WTC11 (cell line): ENCODE results near the gene TTC39A. TPM values are rescaled to one million over a fixed set of nuclear protein-coding genes. Genes with fewer than 3 reads are reported as not detected.

Experiments
- ATAC-seq: fragments of 200-7000 bp; cut with Tn5 transposase; 2 replicates; pipeline ENCODE4 v1.10.0; 2021; ENCODE audit warnings: mild to moderate bottlenecking, moderate library complexity
- CTCF ChIA-PET: fragments of 300-600 bp; sonication (Branson Sonifier 250); formaldehyde crosslinking; loops from one replicate; lab custom pipeline; 2021; ENCODE audit warnings: antibody characterized with exemption; lab: Charles Lee
- POLR2A ChIA-PET: fragments of 350-600 bp; sonication (Branson Sonifier 250); formaldehyde crosslinking; loops from one replicate; lab custom pipeline; 2021; ENCODE audit warnings: antibody characterized with exemption; lab: Charles Lee
- DNase-seq: peaks from one replicate; pipeline ENCODE4 v3.0.0; 2021; ENCODE audit warnings: low spot score
- H3K27ac Mint-ChIP-seq: 2 replicates; pipeline ENCODE4 v1.8.0; 2021; ENCODE audit warnings: mixed read lengths
- H3K27me3 Mint-ChIP-seq: 2 replicates; pipeline ENCODE4 v1.8.0; 2021; ENCODE audit warnings: low read depth, mild to moderate bottlenecking, moderate library complexity, mixed read lengths
- H3K36me3 Mint-ChIP-seq: 2 replicates; pipeline ENCODE4 v1.8.0; 2021; ENCODE audit warnings: mixed read lengths
- H3K4me1 Mint-ChIP-seq: 2 replicates; pipeline ENCODE4 v1.8.0; 2022; ENCODE audit warnings: mixed read lengths
- H3K4me3 Mint-ChIP-seq: 2 replicates; pipeline ENCODE4 v1.8.0; 2021; ENCODE audit warnings: mild to moderate bottlenecking, moderate library complexity, mixed read lengths
- H3K9me3 Mint-ChIP-seq: 2 replicates; pipeline ENCODE4 v1.8.0; 2021; ENCODE audit warnings: mixed read lengths
- CREM ChIP-seq: sonication (generic); formaldehyde crosslinking; IDR thresholded peaks from 2 replicates; pipeline ENCODE4 v1.8.1; 2022; ENCODE audit warnings: mild to moderate bottlenecking, missing genetic modification reagents, moderate library complexity
- ESRRA ChIP-seq: sonication (generic); formaldehyde crosslinking; IDR thresholded peaks from 2 replicates; pipeline ENCODE4 v1.8.1; 2022; ENCODE audit warnings: mild to moderate bottlenecking, missing genetic modification reagents, borderline replicate concordance
- JAZF1 ChIP-seq: fragments of 250-450 bp; sonication (Bioruptor Pico); IDR thresholded peaks from 2 replicates; pipeline ENCODE4 v1.9.0; 2021; ENCODE audit warnings: moderate library complexity, mild to moderate bottlenecking, inconsistent platforms
- MXD4 ChIP-seq: fragments of 250-450 bp; sonication (Bioruptor Pico); IDR thresholded peaks from 2 replicates; pipeline ENCODE4 v1.8.0; 2021; ENCODE audit warnings: mild to moderate bottlenecking, moderate library complexity, borderline replicate concordance
- MYBL2 ChIP-seq: sonication (generic); formaldehyde crosslinking; IDR thresholded peaks from 2 replicates; pipeline ENCODE4 v1.8.1; 2023; ENCODE audit warnings: mild to moderate bottlenecking, moderate library complexity, missing genetic modification reagents
- NFYB ChIP-seq: sonication (generic); formaldehyde crosslinking; conservative IDR thresholded peaks from 2 replicates; pipeline ENCODE4 v1.8.0; 2022; ENCODE audit warnings: low read depth, missing genetic modification reagents
- NR1H2 ChIP-seq: sonication (generic); formaldehyde crosslinking; IDR thresholded peaks from 2 replicates; pipeline ENCODE4 v1.9.0; 2021; ENCODE audit warnings: mild to moderate bottlenecking, moderate library complexity, missing genetic modification reagents
- NR3C1 ChIP-seq: sonication (generic); formaldehyde crosslinking; conservative IDR thresholded peaks from 2 replicates; pipeline ENCODE4 v1.8.1; 2023; ENCODE audit warnings: low read depth, mild to moderate bottlenecking, missing genetic modification reagents
- RORB ChIP-seq: fragments of 250-450 bp; sonication (Bioruptor Pico); IDR thresholded peaks from 2 replicates; pipeline ENCODE4 v1.9.0; 2021; ENCODE audit warnings: mild to moderate bottlenecking
- SMAD4 ChIP-seq: sonication (generic); formaldehyde crosslinking; IDR thresholded peaks from 2 replicates; pipeline ENCODE4 v1.8.0; 2022; ENCODE audit warnings: mild to moderate bottlenecking, missing genetic modification reagents
- SOX15 ChIP-seq: fragments of 250-450 bp; sonication (Bioruptor Pico); IDR thresholded peaks from 2 replicates; pipeline ENCODE4 v1.9.0; 2021; ENCODE audit warnings: mild to moderate bottlenecking
- TCF7 ChIP-seq: sonication (generic); formaldehyde crosslinking; IDR thresholded peaks from 2 replicates; pipeline ENCODE4 v1.8.0; 2022; ENCODE audit warnings: mild to moderate bottlenecking, low read depth, missing genetic modification reagents, moderate library complexity
- ZBTB21 ChIP-seq: sonication (generic); formaldehyde crosslinking; IDR thresholded peaks from 2 replicates; pipeline ENCODE4 v1.8.1; 2023; ENCODE audit warnings: mild to moderate bottlenecking, missing genetic modification reagents, borderline replicate concordance
- ZNF263 ChIP-seq: sonication (generic); formaldehyde crosslinking; IDR thresholded peaks from 2 replicates; pipeline ENCODE4 v1.8.1; 2022; ENCODE audit warnings: low read depth, mild to moderate bottlenecking, moderate library complexity, missing genetic modification reagents
- ZNF396 ChIP-seq: fragments of 250-450 bp; sonication (Bioruptor Pico); IDR thresholded peaks from 2 replicates; pipeline ENCODE4 v1.8.0; 2021; ENCODE audit warnings: mild to moderate bottlenecking, moderate library complexity, borderline replicate concordance
- total RNA-seq: library from RNA; stranded (reverse); gene quantifications from 3 replicates; pipeline ENCODE4 v1.2.3, GENCODE V29; 2021
- TF ChIP-seq, protein P1 (sequence below): fragments of 250-450 bp; sonication (Bioruptor Pico); conservative IDR thresholded peaks from 2 replicates; pipeline ENCODE4 v1.9.0; 2021; ENCODE audit warnings: mild to moderate bottlenecking
- TF ChIP-seq, protein P2 (sequence below): sonication (generic); formaldehyde crosslinking; IDR thresholded peaks from 2 replicates; pipeline ENCODE4 v1.8.1; 2022; ENCODE audit warnings: low read depth, mild to moderate bottlenecking, moderate library complexity, missing genetic modification reagents, borderline replicate concordance
- TF ChIP-seq, protein P3 (sequence below): sonication (generic); formaldehyde crosslinking; IDR thresholded peaks from 2 replicates; pipeline ENCODE4 v1.8.0; 2023; ENCODE audit warnings: mild to moderate bottlenecking, missing genetic modification reagents
- TF ChIP-seq, protein P4 (sequence below): sonication (generic); formaldehyde crosslinking; IDR thresholded peaks from 2 replicates; pipeline ENCODE4 v1.8.0; 2022; ENCODE audit warnings: mild to moderate bottlenecking, missing genetic modification reagents
- TF ChIP-seq, protein P5 (sequence below): sonication (generic); formaldehyde crosslinking; IDR thresholded peaks from 2 replicates; pipeline ENCODE4 v1.8.1; 2023; ENCODE audit warnings: mild to moderate bottlenecking, missing genetic modification reagents

TTC39A gene
- total RNA-seq, 1 experiment from 2014 or later = 3.4 TPM

DNA sequence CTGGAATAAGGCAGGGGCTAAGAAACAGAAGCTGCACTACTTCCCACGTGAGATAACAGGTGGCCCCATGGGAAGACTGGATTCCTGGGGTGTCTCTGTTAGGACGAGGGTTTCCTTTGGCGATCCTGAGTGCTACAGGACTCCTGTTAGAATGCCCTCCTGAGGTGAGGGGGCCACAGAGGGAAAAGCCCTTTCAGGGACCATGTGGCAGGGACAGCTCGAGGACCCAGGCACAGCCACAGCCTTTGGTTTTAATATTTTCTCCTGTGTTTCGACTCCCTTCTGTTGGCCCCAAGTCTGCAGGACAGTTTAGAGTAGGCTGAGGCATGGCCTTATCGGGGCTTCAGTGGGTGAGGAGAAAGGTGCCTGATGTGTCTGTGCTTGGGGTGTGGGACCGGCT is 12.6 kb downstream of the TTC39A start:
- POLR2A ChIA-PET = no interaction called here
- Mint-ChIP-seq H3K27ac (no peak overlapping the region), H3K4me3 (no peak overlapping the region), H3K4me1 (peaks cover 14% of the 10 kb centered on the region), H3K27me3 (no peaks in the 10 kb centered on the region; the same call in 1 of the 2 replicates), H3K36me3 (no peaks in the 10 kb centered on the region), H3K9me3 (no peaks in the 10 kb centered on the region)
- CTCF ChIA-PET = interaction anchor here (1.3 to 2.1 kb wide), 2 partner anchors 21 to 28 kb away, joined by 4 to 9 read pairs; no protein-coding TSS in a partner anchor
- no peak for DNase-seq
- no peak for ATAC-seq
- TF ChIP-seq, protein P1, sequence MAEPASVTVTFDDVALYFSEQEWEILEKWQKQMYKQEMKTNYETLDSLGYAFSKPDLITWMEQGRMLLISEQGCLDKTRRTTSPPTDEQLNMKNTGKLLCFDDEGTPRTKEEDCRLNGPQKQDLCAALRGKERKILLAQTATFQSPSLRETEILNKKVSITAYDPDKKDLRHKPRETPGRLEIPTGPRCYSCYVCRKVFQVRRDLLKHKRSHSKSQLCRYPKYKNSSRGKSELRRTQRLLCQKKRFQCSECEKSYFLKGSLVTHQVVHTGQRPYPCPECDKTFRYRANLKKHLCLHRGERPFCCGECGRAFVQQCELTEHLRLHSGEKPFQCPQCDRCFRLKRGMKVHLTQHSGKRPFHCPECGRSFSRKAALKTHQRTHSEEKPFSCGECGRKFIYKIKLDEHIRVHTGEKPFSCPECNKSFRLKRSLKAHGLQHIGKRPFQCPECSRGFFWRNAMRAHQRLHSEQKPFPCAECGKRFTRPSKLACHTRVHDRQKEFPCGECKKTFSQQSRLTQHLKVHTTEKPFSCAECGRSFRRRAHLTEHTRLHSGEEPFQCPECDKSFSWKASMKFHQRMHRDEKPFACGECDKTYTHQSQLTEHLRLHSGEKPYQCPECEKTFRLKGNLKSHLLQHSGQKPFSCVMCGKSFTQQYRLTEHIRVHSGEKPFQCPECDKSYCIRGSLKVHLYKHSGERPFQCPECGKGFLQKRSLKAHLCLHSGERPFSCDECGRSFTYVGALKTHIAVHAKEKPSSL (CRISPR knock-in tag) = no peak
- TF ChIP-seq JAZF1 (CRISPR knock-in tag) (no peak), CREM (CRISPR knock-in tag) (no peak), ZBTB21 (CRISPR knock-in tag) (no peak), MYBL2 (CRISPR knock-in tag) (no peak), ESRRA (no peak), NR3C1 (no peak), NR1H2 (CRISPR knock-in tag) (no peak), NFYB (no peak), ZNF263 (CRISPR knock-in tag) (no peak), SMAD4 (CRISPR knock-in tag) (no peak), SOX15 (CRISPR knock-in tag) (no peak), ZNF396 (CRISPR knock-in tag) (no peak)
- TF ChIP-seq, protein P2, sequence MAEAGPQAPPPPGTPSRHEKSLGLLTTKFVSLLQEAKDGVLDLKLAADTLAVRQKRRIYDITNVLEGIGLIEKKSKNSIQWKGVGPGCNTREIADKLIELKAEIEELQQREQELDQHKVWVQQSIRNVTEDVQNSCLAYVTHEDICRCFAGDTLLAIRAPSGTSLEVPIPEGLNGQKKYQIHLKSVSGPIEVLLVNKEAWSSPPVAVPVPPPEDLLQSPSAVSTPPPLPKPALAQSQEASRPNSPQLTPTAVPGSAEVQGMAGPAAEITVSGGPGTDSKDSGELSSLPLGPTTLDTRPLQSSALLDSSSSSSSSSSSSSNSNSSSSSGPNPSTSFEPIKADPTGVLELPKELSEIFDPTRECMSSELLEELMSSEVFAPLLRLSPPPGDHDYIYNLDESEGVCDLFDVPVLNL (CRISPR knock-in tag) = no peak
- TF ChIP-seq, protein P3, sequence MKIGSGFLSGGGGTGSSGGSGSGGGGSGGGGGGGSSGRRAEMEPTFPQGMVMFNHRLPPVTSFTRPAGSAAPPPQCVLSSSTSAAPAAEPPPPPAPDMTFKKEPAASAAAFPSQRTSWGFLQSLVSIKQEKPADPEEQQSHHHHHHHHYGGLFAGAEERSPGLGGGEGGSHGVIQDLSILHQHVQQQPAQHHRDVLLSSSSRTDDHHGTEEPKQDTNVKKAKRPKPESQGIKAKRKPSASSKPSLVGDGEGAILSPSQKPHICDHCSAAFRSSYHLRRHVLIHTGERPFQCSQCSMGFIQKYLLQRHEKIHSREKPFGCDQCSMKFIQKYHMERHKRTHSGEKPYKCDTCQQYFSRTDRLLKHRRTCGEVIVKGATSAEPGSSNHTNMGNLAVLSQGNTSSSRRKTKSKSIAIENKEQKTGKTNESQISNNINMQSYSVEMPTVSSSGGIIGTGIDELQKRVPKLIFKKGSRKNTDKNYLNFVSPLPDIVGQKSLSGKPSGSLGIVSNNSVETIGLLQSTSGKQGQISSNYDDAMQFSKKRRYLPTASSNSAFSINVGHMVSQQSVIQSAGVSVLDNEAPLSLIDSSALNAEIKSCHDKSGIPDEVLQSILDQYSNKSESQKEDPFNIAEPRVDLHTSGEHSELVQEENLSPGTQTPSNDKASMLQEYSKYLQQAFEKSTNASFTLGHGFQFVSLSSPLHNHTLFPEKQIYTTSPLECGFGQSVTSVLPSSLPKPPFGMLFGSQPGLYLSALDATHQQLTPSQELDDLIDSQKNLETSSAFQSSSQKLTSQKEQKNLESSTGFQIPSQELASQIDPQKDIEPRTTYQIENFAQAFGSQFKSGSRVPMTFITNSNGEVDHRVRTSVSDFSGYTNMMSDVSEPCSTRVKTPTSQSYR = no peak
- TF ChIP-seq, all 79 proteins: peak for 0

DNA sequence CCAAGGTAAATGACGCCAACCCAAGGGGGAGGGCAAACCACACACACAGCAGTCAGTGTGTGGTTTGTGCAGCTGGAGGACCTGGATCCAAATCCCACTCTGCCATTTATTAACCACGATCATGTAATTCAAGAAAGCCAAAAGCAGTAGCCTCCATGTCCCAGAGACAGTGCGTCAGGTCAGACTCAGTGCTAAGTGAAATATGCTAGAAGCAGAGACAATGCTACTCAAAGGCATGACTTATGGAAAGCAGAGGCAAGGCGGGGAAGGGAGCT is 13.6 kb downstream of the TTC39A start:
- CTCF ChIA-PET = interaction anchor here (2.1 kb wide), 1 partner anchor 20 kb away, joined by 9 read pairs; no protein-coding TSS in a partner anchor
- Mint-ChIP-seq H3K27me3 (no peaks in the 10 kb centered on the region; the same call in 1 of the 2 replicates), H3K4me3 (no peak overlapping the region), H3K36me3 (no peaks in the 10 kb centered on the region), H3K4me1 (peaks cover 10% of the 10 kb centered on the region), H3K9me3 (no peaks in the 10 kb centered on the region), H3K27ac (no peak overlapping the region)
- ATAC-seq (no peak), DNase-seq (no peak)
- POLR2A ChIA-PET = no interaction called here
- TF ChIP-seq, protein P4, sequence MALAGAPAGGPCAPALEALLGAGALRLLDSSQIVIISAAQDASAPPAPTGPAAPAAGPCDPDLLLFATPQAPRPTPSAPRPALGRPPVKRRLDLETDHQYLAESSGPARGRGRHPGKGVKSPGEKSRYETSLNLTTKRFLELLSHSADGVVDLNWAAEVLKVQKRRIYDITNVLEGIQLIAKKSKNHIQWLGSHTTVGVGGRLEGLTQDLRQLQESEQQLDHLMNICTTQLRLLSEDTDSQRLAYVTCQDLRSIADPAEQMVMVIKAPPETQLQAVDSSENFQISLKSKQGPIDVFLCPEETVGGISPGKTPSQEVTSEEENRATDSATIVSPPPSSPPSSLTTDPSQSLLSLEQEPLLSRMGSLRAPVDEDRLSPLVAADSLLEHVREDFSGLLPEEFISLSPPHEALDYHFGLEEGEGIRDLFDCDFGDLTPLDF (CRISPR knock-in tag) = no peak
- TF ChIP-seq SOX15 (CRISPR knock-in tag) (no peak), NR1H2 (CRISPR knock-in tag) (no peak), MXD4 (no peak), CREM (CRISPR knock-in tag) (no peak), RORB (CRISPR knock-in tag) (no peak), NFYB (no peak), TCF7 (no peak)
- TF ChIP-seq, protein P3 = no peak
- TF ChIP-seq, protein P5, sequence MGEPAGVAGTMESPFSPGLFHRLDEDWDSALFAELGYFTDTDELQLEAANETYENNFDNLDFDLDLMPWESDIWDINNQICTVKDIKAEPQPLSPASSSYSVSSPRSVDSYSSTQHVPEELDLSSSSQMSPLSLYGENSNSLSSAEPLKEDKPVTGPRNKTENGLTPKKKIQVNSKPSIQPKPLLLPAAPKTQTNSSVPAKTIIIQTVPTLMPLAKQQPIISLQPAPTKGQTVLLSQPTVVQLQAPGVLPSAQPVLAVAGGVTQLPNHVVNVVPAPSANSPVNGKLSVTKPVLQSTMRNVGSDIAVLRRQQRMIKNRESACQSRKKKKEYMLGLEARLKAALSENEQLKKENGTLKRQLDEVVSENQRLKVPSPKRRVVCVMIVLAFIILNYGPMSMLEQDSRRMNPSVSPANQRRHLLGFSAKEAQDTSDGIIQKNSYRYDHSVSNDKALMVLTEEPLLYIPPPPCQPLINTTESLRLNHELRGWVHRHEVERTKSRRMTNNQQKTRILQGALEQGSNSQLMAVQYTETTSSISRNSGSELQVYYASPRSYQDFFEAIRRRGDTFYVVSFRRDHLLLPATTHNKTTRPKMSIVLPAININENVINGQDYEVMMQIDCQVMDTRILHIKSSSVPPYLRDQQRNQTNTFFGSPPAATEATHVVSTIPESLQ = no peak
